GM23338 (cell line): Measurements from ENCODE around the gene RCC2. TPM values are rescaled to one million over a fixed set of nuclear protein-coding genes. Genes with fewer than 3 reads are reported as not detected.

Source experiments
- ATAC-seq: fragments of 200-7000 bp; cut with Tn5 transposase; 3 replicates; pipeline ENCODE4 v1.9.1; 2020
- DNase-seq: peaks from one replicate; pipeline ENCODE4 v3.0.0-alpha.2; 2015; ENCODE audit warnings: low spot score
- H2AFZ ChIP-seq: fragments of 200-600 bp; sonication (generic); 2 replicates; pipeline ENCODE4 v1.8.0; 2016; ENCODE audit warnings: antibody characterized with exemption, mild to moderate bottlenecking, moderate library complexity
- H3F3A ChIP-seq: fragments of 200-600 bp; sonication (generic); replicated peaks from 2 replicates; pipeline ENCODE4 v1.8.0; 2017; ENCODE audit warnings: antibody characterized with exemption, mixed run types, low read depth
- H3K27ac ChIP-seq: fragments of 200-600 bp; sonication (generic); 2 replicates; pipeline ENCODE4 v1.6.1; 2016; ENCODE audit warnings: low read depth
- H3K27me3 ChIP-seq: fragments of 200-600 bp; sonication (generic); 2 replicates; pipeline ENCODE4 v1.8.0; 2016; ENCODE audit warnings: mild to moderate bottlenecking, mixed run types, moderate library complexity; ENCODE audit not compliant: insufficient read depth
- H3K36me3 ChIP-seq: fragments of 200-600 bp; sonication (generic); 2 replicates; pipeline ENCODE4 v1.8.0; 2016; ENCODE audit warnings: mild to moderate bottlenecking; ENCODE audit not compliant: insufficient read depth
- H3K4me1 ChIP-seq: fragments of 200-600 bp; sonication (generic); 2 replicates; pipeline ENCODE4 v1.8.0; 2016; ENCODE audit warnings: mild to moderate bottlenecking, moderate library complexity; ENCODE audit not compliant: insufficient read depth
- H3K4me2 ChIP-seq: fragments of 200-600 bp; sonication (generic); 2 replicates; pipeline ENCODE4 v1.7.1; 2017; ENCODE audit warnings: mixed run types
- H3K4me3 ChIP-seq: fragments of 200-600 bp; sonication (generic); 2 replicates; pipeline ENCODE4 v1.6.1; 2016; ENCODE audit warnings: mixed run types
- H3K79me2 ChIP-seq: fragments of 200-600 bp; sonication (generic); replicated peaks from 2 replicates; pipeline ENCODE4 v1.8.0; 2017; ENCODE audit warnings: mild to moderate bottlenecking; ENCODE audit not compliant: insufficient read depth
- H3K9me2 ChIP-seq: fragments of 200-600 bp; sonication (generic); 2 replicates; pipeline ENCODE4 v1.8.0; 2017; ENCODE audit not compliant: insufficient read depth
- H4K20me1 ChIP-seq: fragments of 200-600 bp; sonication (generic); replicated peaks from 2 replicates; pipeline ENCODE4 v1.8.0; 2017; ENCODE audit warnings: mild to moderate bottlenecking; ENCODE audit not compliant: insufficient read depth
- H3K27ac Mint-ChIP-seq: 2 replicates; pipeline ENCODE4 v1.8.0; 2020; ENCODE audit warnings: inconsistent platforms, mild to moderate bottlenecking, moderate library complexity, mixed read lengths
- H3K27me3 Mint-ChIP-seq: 3 replicates; pipeline ENCODE4 v1.8.0; 2022; ENCODE audit warnings: low read depth, mild to moderate bottlenecking, moderate library complexity, mixed read lengths, inconsistent platforms; ENCODE audit not compliant: insufficient read depth, poor library complexity
- H3K36me3 Mint-ChIP-seq: 3 replicates; pipeline ENCODE4 v1.8.0; 2021; ENCODE audit warnings: low read depth, mild to moderate bottlenecking, inconsistent platforms, moderate library complexity, mixed read lengths
- H3K4me1 Mint-ChIP-seq: 3 replicates; pipeline ENCODE4 v1.8.0; 2020; ENCODE audit warnings: mild to moderate bottlenecking, inconsistent platforms, mixed read lengths
- H3K4me3 Mint-ChIP-seq: 3 replicates; pipeline ENCODE4 v1.8.0; 2021; ENCODE audit warnings: moderate library complexity, mild to moderate bottlenecking, inconsistent platforms, mixed read lengths
- H3K9me3 Mint-ChIP-seq: 3 replicates; pipeline ENCODE4 v1.8.0; 2020; ENCODE audit warnings: moderate library complexity, mild to moderate bottlenecking, inconsistent platforms, mixed read lengths
- CREB1 ChIP-seq: fragments of 250-450 bp; sonication (Bioruptor Pico); IDR thresholded peaks from 2 replicates; pipeline ENCODE4 v1.5.0; 2020; ENCODE audit warnings: low read depth, mild to moderate bottlenecking, moderate library complexity
- EZH2 ChIP-seq: fragments of 200-600 bp; sonication (generic); IDR thresholded peaks from one replicate; pipeline ENCODE4 v1.8.0; 2017; ENCODE audit warnings: antibody characterized with exemption, mild to moderate bottlenecking, low read depth; ENCODE audit not compliant: unreplicated experiment
- EZH2phosphoT487 ChIP-seq: fragments of 200-600 bp; sonication (generic); IDR thresholded peaks from one replicate; pipeline ENCODE4 v1.8.1; 2018; ENCODE audit warnings: antibody characterized with exemption; ENCODE audit not compliant: unreplicated experiment
- JUNB ChIP-seq: IDR thresholded peaks from one replicate; pipeline ENCODE4 v1.6.1; 2016; ENCODE audit warnings: antibody characterized with exemption; ENCODE audit not compliant: unreplicated experiment
- NANOG ChIP-seq: IDR thresholded peaks from 2 replicates; pipeline ENCODE4 v1.6.1; 2016; ENCODE audit warnings: antibody characterized with exemption, borderline replicate concordance
- POLR2AphosphoS5 ChIP-seq: IDR thresholded peaks from 2 replicates; pipeline ENCODE4 v1.6.1; 2016; ENCODE audit warnings: antibody characterized with exemption, low read depth
- ZNF114 ChIP-seq: fragments of 250-450 bp; sonication (Bioruptor Pico); IDR thresholded peaks from 2 replicates; pipeline ENCODE4 v1.5.0; 2020; ENCODE audit warnings: mild to moderate bottlenecking, moderate library complexity
- ZNF331 ChIP-seq: fragments of 250-450 bp; sonication (Bioruptor Pico); IDR thresholded peaks from 2 replicates; pipeline ENCODE4 v1.5.0; 2020; ENCODE audit warnings: low read depth, mild to moderate bottlenecking, moderate library complexity
- ZNF462 ChIP-seq: fragments of 250-450 bp; sonication (Bioruptor Pico); IDR thresholded peaks from 2 replicates; pipeline ENCODE4 v1.5.0; 2020; ENCODE audit warnings: mild to moderate bottlenecking, moderate library complexity
- long read RNA-seq: library from polyadenylated mRNA; unstranded; transcript quantifications from one replicate; pipeline ENCODE4 v2.0.0, GENCODE V29; 2020; ENCODE audit not compliant: unreplicated experiment
- polyA plus RNA-seq: library from polyadenylated mRNA; unstranded; fragments of >200 nt; fragmentation: Nextera tagmentation; extraction: Ambion mirVana; gene quantifications from 2 replicates; pipeline ENCODE4 v1.2.1, GENCODE V29; 2016
- total RNA-seq: library from RNA; depleted of rRNA; stranded (reverse); fragments of >200 nt; shearing (Covaris generic); gene quantifications from 2 replicates; pipeline ENCODE4 v1.2.3, GENCODE V29; 2014; rRNA removed
- TF ChIP-seq, protein P1 (sequence below), 2 experiments: fragments of 200-600 bp in 1 of 2; sonication (generic) in 1 of 2; conservative IDR thresholded peaks; 2 replicates each; pipeline versions ENCODE4 v1.5.1 to v1.6.1; 2016 to 2017; ENCODE audit warnings: antibody characterized with exemption in 2 of 2, low read depth in 2 of 2, mild to moderate bottlenecking in 2 of 2, moderate library complexity in 1 of 2
- TF ChIP-seq, protein P2 (sequence below): IDR thresholded peaks from 2 replicates; pipeline ENCODE4 v1.6.1; 2016; ENCODE audit warnings: antibody characterized with exemption

RCC2 gene
- total RNA-seq: 367 and 386 TPM in 2 replicates
- 97.1 and 99.3 TPM in 2 replicates for polyA plus RNA-seq
- long read RNA-seq, partial matches to known transcripts: 1 of 26 reads
- long read RNA-seq, other reads (novel, unspliced or antisense): 25 of 26 reads

- Mint-ChIP-seq H3K9me3 (peaks cover 5% of the 10 kb centered on the region; the same call in 1 of the 3 replicates), H3K27ac (peak within 1 kb of the TSS; percentile 100), H3K4me1 (peaks cover 53% of the 10 kb centered on the region), H3K36me3 (peaks cover 41% of the 10 kb centered on the region), H3K27me3 (peaks cover 32% of the 10 kb centered on the region), H3K4me3 (peak within 1 kb of the TSS; percentile 99)
- no peak for TF ChIP-seq JUNB
- TF ChIP-seq, protein P1, sequence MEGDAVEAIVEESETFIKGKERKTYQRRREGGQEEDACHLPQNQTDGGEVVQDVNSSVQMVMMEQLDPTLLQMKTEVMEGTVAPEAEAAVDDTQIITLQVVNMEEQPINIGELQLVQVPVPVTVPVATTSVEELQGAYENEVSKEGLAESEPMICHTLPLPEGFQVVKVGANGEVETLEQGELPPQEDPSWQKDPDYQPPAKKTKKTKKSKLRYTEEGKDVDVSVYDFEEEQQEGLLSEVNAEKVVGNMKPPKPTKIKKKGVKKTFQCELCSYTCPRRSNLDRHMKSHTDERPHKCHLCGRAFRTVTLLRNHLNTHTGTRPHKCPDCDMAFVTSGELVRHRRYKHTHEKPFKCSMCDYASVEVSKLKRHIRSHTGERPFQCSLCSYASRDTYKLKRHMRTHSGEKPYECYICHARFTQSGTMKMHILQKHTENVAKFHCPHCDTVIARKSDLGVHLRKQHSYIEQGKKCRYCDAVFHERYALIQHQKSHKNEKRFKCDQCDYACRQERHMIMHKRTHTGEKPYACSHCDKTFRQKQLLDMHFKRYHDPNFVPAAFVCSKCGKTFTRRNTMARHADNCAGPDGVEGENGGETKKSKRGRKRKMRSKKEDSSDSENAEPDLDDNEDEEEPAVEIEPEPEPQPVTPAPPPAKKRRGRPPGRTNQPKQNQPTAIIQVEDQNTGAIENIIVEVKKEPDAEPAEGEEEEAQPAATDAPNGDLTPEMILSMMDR (conservative IDR thresholded peaks at IDR 0.05; ENCODE audit: low read depth in 2 of 2): peak in 1 of 2 experiments; percentile 40; a peak in 2 of 4 replicates
- TF ChIP-seq POLR2AphosphoS5: peak; percentile 51
- Histone ChIP-seq H3K27me3 (peaks cover 9% of the 10 kb centered on the region), H3K4me3 (peak within 1 kb of the TSS; percentile 86), H3K79me2 (peaks cover 49% of the 10 kb centered on the region), H3K27ac (peak within 1 kb of the TSS; percentile 99), H3K4me2 (peak within 1 kb of the TSS; percentile 100), H3F3A (peaks cover 45% of the 10 kb centered on the region), H3K36me3 (no peaks in the 10 kb centered on the region; the same call in 1 of the 2 replicates), H3K9me2 (no peaks in the 10 kb centered on the region), H3K4me1 (peaks cover 51% of the 10 kb centered on the region), H4K20me1 (peaks cover 17% of the 10 kb centered on the region), H2AFZ (no peak within 1 kb of the TSS)
- DNase-seq (peak; percentile 69), ATAC-seq (peak; percentile 16)
These were observed at the start of gene RCC2 for GRCh38 chr1:17439250-17440073. Gene RCC2 (minus strand): TSS chr1:17439677. CDS start chr1:17438514, 1,163 bp downstream.

DNA sequence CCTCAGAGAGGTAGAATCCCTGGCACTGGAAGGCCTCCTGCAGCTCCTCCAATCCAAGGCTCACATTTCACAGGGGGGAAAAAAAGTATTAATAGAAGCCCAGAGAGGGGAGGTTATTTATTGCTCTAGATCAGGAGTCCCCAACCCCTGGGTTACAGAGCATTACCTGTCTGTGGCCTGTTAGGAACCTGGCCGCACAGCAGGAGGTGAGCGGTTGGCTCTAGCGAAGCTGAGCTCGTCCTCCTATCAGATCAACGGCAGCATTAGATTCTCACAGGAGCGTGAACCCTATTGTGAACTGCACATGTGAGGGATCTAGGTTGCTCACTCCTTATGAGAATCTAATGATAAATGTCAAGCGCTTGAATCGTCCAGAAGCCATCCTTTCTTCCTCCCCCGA, 46.8 kb upstream of the RCC2 start:
- H3K27ac Mint-ChIP-seq: no peak overlapping the region
- ATAC-seq: peak; percentile 53
- DNase-seq: peak; percentile 38
- peaks cover 15% of the 10 kb centered on the region; the same call in 2 of the 3 replicates for H3K4me1 Mint-ChIP-seq
- H3K27ac ChIP-seq: no peak overlapping the region
- no peaks in the 10 kb centered on the region for H3K9me2 ChIP-seq
- peaks cover 21% of the 10 kb centered on the region for H3K27me3 Mint-ChIP-seq
- H3K4me1 ChIP-seq: peaks cover 6% of the 10 kb centered on the region
- H4K20me1 ChIP-seq: no peaks in the 10 kb centered on the region
- H3K4me2 ChIP-seq: no peak overlapping the region
- H3K9me3 Mint-ChIP-seq: peaks cover 4% of the 10 kb centered on the region; the same call in 2 of the 3 replicates
- H3K4me3 Mint-ChIP-seq: no peak overlapping the region
- no peak overlapping the region for H3K4me3 ChIP-seq
- no peaks in the 10 kb centered on the region for H3K79me2 ChIP-seq
- H3K27me3 ChIP-seq: no peaks in the 10 kb centered on the region
- no peak overlapping the region for H2AFZ ChIP-seq
- peaks cover 6% of the 10 kb centered on the region for H3K36me3 Mint-ChIP-seq
- H3K36me3 ChIP-seq: no peaks in the 10 kb centered on the region
- 0 out of 2 replicates have a peak, but pooled peaks cover 18% of the 10 kb centered on the region for H3F3A ChIP-seq
- TF ChIP-seq JUNB (no peak), ZNF114 (CRISPR knock-in tag) (no peak), ZNF462 (CRISPR knock-in tag) (no peak), EZH2 (no peak), ZNF331 (CRISPR knock-in tag) (no peak), EZH2phosphoT487 (no peak), CREB1 (CRISPR knock-in tag) (no peak), NANOG (no peak)
- TF ChIP-seq, protein P2, sequence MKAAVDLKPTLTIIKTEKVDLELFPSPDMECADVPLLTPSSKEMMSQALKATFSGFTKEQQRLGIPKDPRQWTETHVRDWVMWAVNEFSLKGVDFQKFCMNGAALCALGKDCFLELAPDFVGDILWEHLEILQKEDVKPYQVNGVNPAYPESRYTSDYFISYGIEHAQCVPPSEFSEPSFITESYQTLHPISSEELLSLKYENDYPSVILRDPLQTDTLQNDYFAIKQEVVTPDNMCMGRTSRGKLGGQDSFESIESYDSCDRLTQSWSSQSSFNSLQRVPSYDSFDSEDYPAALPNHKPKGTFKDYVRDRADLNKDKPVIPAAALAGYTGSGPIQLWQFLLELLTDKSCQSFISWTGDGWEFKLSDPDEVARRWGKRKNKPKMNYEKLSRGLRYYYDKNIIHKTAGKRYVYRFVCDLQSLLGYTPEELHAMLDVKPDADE: no peak
